Measurements from ENCODE around the gene MELTF.
A peak's percentile ranks its signal among the peaks of the same experiment; 100 is the strongest.
"Not testable (repeated sequence)": the region's sequence is repeated elsewhere in the genome, so short reads cannot be mapped to it uniquely, and the experiment has no call there.

Gene MELTF

DNA sequence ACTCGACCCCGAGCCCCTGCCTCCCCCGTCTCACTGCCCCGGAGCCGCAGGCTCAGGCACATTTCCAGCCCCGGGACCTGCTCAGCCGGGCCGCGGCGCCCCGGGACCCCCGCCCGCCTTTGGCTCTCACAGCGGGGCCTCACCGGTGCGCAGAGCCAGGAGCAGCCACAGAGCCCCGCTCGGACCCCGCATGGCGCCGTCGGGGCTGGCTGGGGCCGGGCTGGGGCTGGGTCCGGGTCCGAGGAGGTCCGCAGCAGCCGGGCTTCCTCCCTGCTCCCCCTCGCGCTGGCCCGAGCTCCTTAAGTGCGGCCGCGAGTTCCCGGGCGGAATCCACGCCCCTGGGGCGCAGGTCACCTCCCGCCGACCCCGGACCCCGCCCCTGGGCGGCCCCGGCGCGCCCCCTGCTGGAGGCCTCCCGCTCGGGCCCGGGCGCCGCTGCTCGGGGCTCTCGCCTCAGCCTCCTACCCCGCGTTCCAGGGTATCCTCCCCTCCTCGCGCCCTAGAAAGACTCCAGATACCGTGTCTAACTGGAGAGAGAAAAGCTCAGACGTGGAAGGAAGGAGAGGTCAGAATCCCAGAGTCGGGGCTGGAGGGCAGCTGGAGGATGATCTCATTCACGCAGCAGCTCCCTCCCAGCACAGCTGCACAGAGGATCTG lies at the start of gene MELTF:
MELTF (minus strand) TSS at position 307 of the 657 bp plus-strand sequence; CDS start at position 192, 115 bp downstream.
- H3K4me1 ChIP-seq (ENCODE audit: control insufficient read depth, insufficient read depth, low read length): 0 out of 2 replicates have a peak, but pooled peaks cover 3% of the 10 kb centered on the region

DNA sequence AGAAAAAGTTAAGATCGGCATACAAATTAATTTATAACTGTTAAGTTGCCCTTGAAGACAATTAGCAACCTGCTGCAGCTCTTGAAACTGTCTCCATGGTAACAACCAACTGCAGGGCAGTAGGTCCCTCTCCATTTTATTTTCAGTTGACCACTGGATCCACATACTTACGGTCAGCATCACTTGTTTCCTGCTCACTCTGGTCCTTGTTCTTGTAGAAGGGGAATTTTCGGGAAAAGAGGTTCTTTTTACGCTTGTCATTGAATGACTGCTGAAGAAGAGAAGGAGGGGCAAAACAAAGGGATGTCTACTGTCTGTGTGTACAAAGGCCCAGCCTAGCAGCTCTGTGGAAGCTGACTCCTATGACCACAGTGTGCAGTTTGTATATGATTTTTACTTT lies 46.8 kb upstream of the MELTF start:
- Histone ChIP-seq H3K4me3 (ENCODE audit: low read depth, low read length) (no peak overlapping the region), H3K27ac (ENCODE audit: low read depth, low read length) (no peak overlapping the region), H3K9me3 (ENCODE audit: control insufficient read depth, insufficient read depth, low read length) (no peaks in the 10 kb centered on the region), H3K36me3 (ENCODE audit: control insufficient read depth, insufficient read depth, low read length) (peaks cover 42% of the 10 kb centered on the region), H3K9ac (ENCODE audit: low read depth, low read length) (no peak overlapping the region), H3K4me1 (ENCODE audit: control insufficient read depth, insufficient read depth, low read length) (no peaks in the 10 kb centered on the region), H3K27me3 (ENCODE audit: control insufficient read depth, insufficient read depth, low read length) (no peaks in the 10 kb centered on the region)

More for the DNA sequence above, at the start of gene MELTF:
- Histone ChIP-seq H3K27ac (ENCODE audit: low read depth, low read length) (no peak within 1 kb of the TSS), H3K27me3 (ENCODE audit: control insufficient read depth, insufficient read depth, low read length) (peaks cover 18% of the 10 kb centered on the region), H3K36me3 (ENCODE audit: control insufficient read depth, insufficient read depth, low read length) (no peaks in the 10 kb centered on the region), H3K9ac (ENCODE audit: low read depth, low read length) (no peak within 1 kb of the TSS), H3K4me3 (ENCODE audit: low read depth, low read length) (peak within 1 kb of the TSS; percentile 70), H3K9me3 (ENCODE audit: control insufficient read depth, insufficient read depth, low read length) (no peaks in the 10 kb centered on the region)

DNA sequence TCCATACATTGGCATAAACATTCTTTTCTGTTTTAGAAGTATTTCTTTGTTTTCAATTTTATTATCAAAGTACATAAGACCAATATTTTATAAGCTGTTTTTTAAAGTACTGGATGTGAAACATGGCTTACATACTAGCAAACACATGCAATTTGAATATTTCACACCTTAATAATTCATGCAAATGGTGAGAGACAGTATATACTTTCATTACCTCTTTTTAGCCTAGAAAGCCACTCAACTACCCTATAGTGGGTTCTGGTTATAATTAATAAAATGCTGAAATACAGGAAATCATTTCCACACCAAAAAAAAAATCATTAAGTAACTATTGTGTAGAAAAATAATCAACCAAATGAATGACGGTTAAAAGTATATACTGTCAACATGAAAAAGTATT lies 38.5 kb upstream of the MELTF start:
- Histone ChIP-seq H3K36me3 (ENCODE audit: control insufficient read depth, insufficient read depth, low read length) (peaks cover 31% of the 10 kb centered on the region), H3K4me3 (ENCODE audit: low read depth, low read length) (no peak overlapping the region), H3K27me3 (ENCODE audit: control insufficient read depth, insufficient read depth, low read length) (no peaks in the 10 kb centered on the region), H3K27ac (ENCODE audit: low read depth, low read length) (no peak overlapping the region), H3K9me3 (ENCODE audit: control insufficient read depth, insufficient read depth, low read length) (no peaks in the 10 kb centered on the region), H3K9ac (ENCODE audit: low read depth, low read length) (no peak overlapping the region), H3K4me1 (ENCODE audit: control insufficient read depth, insufficient read depth, low read length) (no peaks in the 10 kb centered on the region)

DNA sequence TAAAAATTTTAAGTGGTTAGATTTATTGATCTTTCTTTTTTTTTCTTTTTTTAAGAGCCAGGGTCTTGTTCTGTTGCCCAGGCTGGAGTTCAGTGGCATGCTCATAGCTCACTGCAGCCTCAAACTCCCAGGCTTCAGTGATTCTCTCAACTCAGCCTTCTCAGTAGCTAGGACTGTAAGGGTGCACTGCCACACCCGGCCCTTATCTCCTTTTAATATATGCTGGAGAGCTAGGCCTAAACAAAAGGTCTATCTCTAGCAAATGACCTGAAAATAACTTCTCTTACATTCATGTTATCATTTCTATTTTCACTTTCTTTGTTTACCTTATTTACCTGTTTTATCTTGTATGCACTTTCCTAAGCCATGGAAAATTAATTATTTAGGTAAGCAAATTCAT lies 35.2 kb upstream of the MELTF start:
- Histone ChIP-seq H3K36me3 (ENCODE audit: control insufficient read depth, insufficient read depth, low read length) (peaks cover 48% of the 10 kb centered on the region), H3K9me3 (ENCODE audit: control insufficient read depth, insufficient read depth, low read length) (no peaks in the 10 kb centered on the region), H3K27me3 (ENCODE audit: control insufficient read depth, insufficient read depth, low read length) (no peaks in the 10 kb centered on the region), H3K4me1 (ENCODE audit: control insufficient read depth, insufficient read depth, low read length) (no peaks in the 10 kb centered on the region), H3K27ac (ENCODE audit: low read depth, low read length) (no peak overlapping the region), H3K9ac (ENCODE audit: low read depth, low read length) (no peak overlapping the region), H3K4me3 (ENCODE audit: low read depth, low read length) (no peak overlapping the region)

DNA sequence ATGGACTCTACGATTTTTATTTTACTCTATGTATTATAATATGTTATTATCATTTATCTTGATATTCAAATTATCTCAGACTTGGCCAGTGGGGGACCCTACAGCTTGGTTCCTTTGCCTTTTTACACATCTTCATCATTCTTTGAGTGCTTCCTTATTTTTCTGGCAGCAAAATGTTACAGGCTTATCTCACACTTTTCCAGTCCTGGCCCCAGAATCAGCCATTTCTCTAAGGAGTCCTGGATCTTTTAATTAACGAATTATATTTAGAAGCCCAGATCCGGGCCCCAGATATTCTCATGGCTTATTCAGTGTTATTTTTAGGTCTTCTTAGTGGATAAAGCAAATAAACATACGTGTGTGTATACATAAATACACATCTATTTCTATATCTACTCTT lies 32.8 kb upstream of the MELTF start:
- Histone ChIP-seq H3K4me3 (ENCODE audit: low read depth, low read length) (no peak overlapping the region), H3K4me1 (ENCODE audit: control insufficient read depth, insufficient read depth, low read length) (no peaks in the 10 kb centered on the region), H3K27ac (ENCODE audit: low read depth, low read length) (no peak overlapping the region), H3K9ac (ENCODE audit: low read depth, low read length) (no peak overlapping the region), H3K27me3 (ENCODE audit: control insufficient read depth, insufficient read depth, low read length) (no peaks in the 10 kb centered on the region), H3K9me3 (ENCODE audit: control insufficient read depth, insufficient read depth, low read length) (no peaks in the 10 kb centered on the region), H3K36me3 (ENCODE audit: control insufficient read depth, insufficient read depth, low read length) (peaks cover 66% of the 10 kb centered on the region)

DNA sequence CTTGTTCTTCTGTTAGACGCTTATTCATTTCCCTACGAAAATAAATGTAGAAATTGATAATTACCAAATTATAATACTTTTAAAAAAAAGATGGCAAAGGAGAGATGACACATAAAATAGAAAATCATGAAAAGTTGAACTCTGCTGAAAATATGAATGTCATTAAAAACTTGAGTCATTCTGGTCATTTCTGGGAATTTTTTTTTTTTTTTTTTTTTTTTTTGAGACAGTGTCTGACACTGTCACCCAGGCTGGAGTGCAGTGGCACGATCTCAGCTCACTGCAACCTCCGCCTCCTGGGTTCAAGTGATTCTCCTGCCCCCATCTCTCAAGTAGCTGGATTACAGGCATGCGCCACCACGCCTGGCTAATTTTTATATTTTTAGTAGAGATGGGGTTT lies 22.0 kb upstream of the MELTF start:
- not testable (repeated sequence) for H3K4me1 ChIP-seq (ENCODE audit: control insufficient read depth, insufficient read depth, low read length); H3K4me3 ChIP-seq (ENCODE audit: low read depth, low read length); H3K27ac ChIP-seq (ENCODE audit: low read depth, low read length); H3K9me3 ChIP-seq (ENCODE audit: control insufficient read depth, insufficient read depth, low read length); H3K9ac ChIP-seq (ENCODE audit: low read depth, low read length); H3K27me3 ChIP-seq (ENCODE audit: control insufficient read depth, insufficient read depth, low read length)
- peaks cover 42% of the 10 kb centered on the region for H3K36me3 ChIP-seq (ENCODE audit: control insufficient read depth, insufficient read depth, low read length)

DNA sequence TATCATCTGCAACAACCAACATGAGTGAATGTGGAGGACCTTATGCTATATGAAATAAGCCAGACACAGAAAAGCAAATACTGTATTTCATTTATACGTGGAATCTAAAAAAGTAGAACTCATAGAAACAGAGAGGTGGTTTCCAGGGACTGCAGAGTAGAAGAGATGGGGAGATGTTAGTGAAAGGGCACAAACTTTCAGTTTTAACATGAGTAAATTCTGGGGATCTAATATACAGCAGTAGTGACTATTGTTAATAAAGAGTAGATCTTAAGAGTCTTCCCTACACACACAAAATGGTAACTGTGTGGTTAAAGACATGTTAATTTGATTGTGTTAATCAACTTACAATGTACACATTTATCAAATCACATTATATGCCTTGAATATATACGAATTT lies 20.9 kb upstream of the MELTF start:
- no peak overlapping the region for H3K4me3 ChIP-seq (ENCODE audit: low read depth, low read length)
- no peaks in the 10 kb centered on the region for H3K9me3 ChIP-seq (ENCODE audit: control insufficient read depth, insufficient read depth, low read length)
- no peaks in the 10 kb centered on the region for H3K27me3 ChIP-seq (ENCODE audit: control insufficient read depth, insufficient read depth, low read length)
- H3K4me1 ChIP-seq (ENCODE audit: control insufficient read depth, insufficient read depth, low read length): no peaks in the 10 kb centered on the region
- H3K27ac ChIP-seq (ENCODE audit: low read depth, low read length): no peak overlapping the region
- H3K9ac ChIP-seq (ENCODE audit: low read depth, low read length): no peak overlapping the region
- H3K36me3 ChIP-seq (ENCODE audit: control insufficient read depth, insufficient read depth, low read length): peaks cover 39% of the 10 kb centered on the region

DNA sequence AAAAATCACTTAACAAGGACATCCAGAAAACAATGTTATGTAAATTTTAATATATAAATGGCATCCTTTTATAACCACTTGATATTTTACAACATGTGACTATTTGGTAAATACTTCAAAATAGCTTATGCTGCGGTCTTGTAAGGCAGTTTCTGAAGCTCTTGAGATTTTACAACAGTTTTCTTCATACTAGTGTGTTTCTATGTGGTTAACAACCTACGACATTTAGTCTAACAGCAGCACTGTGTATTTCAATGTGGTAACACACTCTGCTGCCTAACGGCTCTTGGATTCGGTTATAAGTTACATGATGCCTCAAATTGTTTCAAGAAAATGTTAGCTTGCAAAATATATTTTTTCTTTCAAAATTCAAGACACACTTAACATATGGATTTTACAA lies 12.9 kb upstream of the MELTF start:
- Histone ChIP-seq H3K4me1 (ENCODE audit: control insufficient read depth, insufficient read depth, low read length) (no peaks in the 10 kb centered on the region), H3K27ac (ENCODE audit: low read depth, low read length) (no peak overlapping the region), H3K27me3 (ENCODE audit: control insufficient read depth, insufficient read depth, low read length) (no peaks in the 10 kb centered on the region), H3K9me3 (ENCODE audit: control insufficient read depth, insufficient read depth, low read length) (no peaks in the 10 kb centered on the region), H3K4me3 (ENCODE audit: low read depth, low read length) (no peak overlapping the region), H3K36me3 (ENCODE audit: control insufficient read depth, insufficient read depth, low read length) (peaks cover 26% of the 10 kb centered on the region), H3K9ac (ENCODE audit: low read depth, low read length) (no peak overlapping the region)

DNA sequence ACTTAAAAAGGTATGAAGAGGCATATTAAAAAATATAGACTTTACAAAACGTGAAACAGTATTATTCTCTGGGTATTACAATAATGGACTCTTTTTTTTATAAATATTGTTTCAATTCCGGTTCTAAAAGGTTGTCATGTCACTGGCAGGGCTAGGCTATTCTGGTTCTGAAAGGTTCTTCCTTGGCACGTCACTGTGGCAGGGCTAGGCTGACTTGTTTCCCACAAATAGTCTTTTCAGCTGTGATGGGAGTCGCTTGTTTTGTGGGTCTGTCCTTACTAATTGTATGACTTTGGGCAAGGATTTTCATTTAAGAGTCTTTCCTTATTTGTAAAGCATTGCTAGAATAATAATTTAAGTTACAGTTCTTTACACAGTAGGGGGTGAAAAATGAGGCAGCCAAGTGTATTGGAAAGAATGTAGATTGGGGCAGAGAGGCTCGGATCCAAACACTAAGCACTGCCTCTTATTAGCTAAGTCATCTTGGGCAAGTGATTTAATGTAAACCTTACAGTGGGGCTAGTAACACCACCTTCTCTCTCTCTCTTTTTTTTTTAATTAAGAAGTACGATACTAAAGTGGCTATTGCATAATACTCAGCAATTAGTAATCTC lies 12.4 kb upstream of the MELTF start:
- Histone ChIP-seq H3K36me3 (ENCODE audit: control insufficient read depth, insufficient read depth, low read length) (peaks cover 24% of the 10 kb centered on the region), H3K27ac (ENCODE audit: low read depth, low read length) (no peak overlapping the region), H3K27me3 (ENCODE audit: control insufficient read depth, insufficient read depth, low read length) (no peaks in the 10 kb centered on the region), H3K4me1 (ENCODE audit: control insufficient read depth, insufficient read depth, low read length) (no peaks in the 10 kb centered on the region), H3K9ac (ENCODE audit: low read depth, low read length) (no peak overlapping the region), H3K4me3 (ENCODE audit: low read depth, low read length) (no peak overlapping the region), H3K9me3 (ENCODE audit: control insufficient read depth, insufficient read depth, low read length) (no peaks in the 10 kb centered on the region)

DNA sequence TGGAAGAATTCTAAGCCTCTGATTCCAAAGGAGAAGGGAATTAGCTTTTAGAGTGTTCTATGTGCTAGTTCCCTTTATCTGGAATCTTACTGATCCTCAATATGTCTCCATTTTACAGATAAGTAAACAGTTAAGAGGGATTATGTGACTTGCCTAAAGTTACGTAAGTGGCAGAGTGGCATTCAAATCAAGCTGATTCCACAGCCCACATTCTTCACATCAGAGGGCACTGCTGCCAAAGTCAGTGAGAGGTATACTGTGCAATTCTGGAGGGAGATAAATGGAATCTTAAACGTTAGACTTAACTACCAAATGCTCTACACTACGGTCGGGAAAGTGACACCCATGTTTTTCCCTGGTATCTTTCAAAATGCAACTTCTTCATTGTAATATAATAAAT lies 11.0 kb upstream of the MELTF start:
- H3K9me3 ChIP-seq (ENCODE audit: control insufficient read depth, insufficient read depth, low read length): no peaks in the 10 kb centered on the region
- no peaks in the 10 kb centered on the region for H3K4me1 ChIP-seq (ENCODE audit: control insufficient read depth, insufficient read depth, low read length)
- no peak overlapping the region for H3K4me3 ChIP-seq (ENCODE audit: low read depth, low read length)
- H3K36me3 ChIP-seq (ENCODE audit: control insufficient read depth, insufficient read depth, low read length): peaks cover 16% of the 10 kb centered on the region
- H3K27me3 ChIP-seq (ENCODE audit: control insufficient read depth, insufficient read depth, low read length): no peaks in the 10 kb centered on the region
- no peak overlapping the region for H3K27ac ChIP-seq (ENCODE audit: low read depth, low read length)
- no peak overlapping the region for H3K9ac ChIP-seq (ENCODE audit: low read depth, low read length)

DNA sequence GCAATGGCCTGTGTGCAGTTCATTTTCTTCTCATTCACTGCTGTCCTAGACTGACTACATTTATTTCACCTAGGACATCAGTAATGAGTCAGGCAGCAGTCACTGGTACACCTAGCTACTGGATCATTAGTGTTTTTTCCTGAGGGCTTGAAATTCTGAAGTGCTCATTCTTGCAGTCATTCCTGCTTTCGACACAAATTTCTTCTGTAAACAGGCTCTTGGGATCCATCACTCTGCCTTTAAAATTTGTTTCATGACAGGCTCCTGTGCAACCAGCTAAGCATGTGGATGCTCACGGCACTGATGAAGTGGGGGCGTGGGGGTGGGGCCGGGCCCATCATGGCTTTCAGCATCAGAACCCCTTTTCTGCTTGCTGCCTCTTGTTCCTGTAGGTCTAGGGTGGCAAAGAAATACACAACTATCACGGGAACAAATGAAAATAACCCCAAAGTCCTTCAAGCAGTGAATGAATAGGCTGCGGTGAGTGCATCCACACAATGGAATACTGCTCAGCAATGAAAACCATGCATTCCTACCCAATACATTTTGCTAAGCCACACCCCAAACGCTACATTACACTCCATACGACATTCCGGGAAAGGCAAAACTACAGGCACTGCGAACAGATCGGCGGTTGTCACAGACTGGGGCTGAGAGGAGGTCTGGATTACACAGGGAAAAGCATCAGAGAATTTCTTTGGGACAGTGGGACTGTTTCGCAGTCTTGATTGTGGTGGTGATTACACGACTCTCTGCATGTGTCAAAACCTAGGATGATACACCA lies 9.3 kb upstream of the MELTF start:
- peaks cover 3% of the 10 kb centered on the region; the same call in 1 of the 2 replicates for H3K36me3 ChIP-seq (ENCODE audit: control insufficient read depth, insufficient read depth, low read length)
- H3K9me3 ChIP-seq (ENCODE audit: control insufficient read depth, insufficient read depth, low read length): no peaks in the 10 kb centered on the region
- no peaks in the 10 kb centered on the region for H3K4me1 ChIP-seq (ENCODE audit: control insufficient read depth, insufficient read depth, low read length)
- H3K4me3 ChIP-seq (ENCODE audit: low read depth, low read length): no peak overlapping the region
- H3K9ac ChIP-seq (ENCODE audit: low read depth, low read length): no peak overlapping the region
- H3K27me3 ChIP-seq (ENCODE audit: control insufficient read depth, insufficient read depth, low read length): no peaks in the 10 kb centered on the region
- H3K27ac ChIP-seq (ENCODE audit: low read depth, low read length): no peak overlapping the region

Data from HUES48 (cell line).